Measurements from ENCODE around the gene PLA2G3. TPM values are rescaled to one million over a fixed set of nuclear protein-coding genes. Genes with fewer than 3 reads are reported as not detected.

The PLA2G3 gene
- total RNA-seq, 1 experiment from 2014 or later, result 8.2 TPM

DNA sequence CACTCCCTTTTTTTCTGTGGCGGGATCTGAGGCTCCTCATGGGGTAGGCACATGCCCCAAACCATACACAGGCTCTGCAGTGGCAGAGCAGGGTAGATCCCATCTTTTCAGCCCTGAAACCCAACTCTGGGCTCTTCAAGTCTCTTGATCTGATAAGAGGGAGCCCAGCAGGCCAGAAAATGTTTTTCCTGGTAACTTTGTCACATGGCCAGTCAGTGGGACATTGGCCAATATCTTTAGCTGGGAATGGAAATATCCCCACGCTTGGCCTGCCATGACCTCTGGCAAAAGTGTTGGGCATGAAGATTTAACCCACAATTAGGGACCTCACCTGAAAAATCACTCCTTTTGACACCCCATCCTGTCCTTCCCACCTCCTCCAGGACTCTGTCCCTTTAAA lies 9.4 kb downstream of the PLA2G3 start:
- Histone ChIP-seq H2BK15ac (ENCODE audit: low read depth, low read length) (no peak overlapping the region), H4K5ac (ENCODE audit: insufficient read length, low read depth, low read length) (no peak overlapping the region), H3K23me2 (ENCODE audit: insufficient read length, low read depth, low read length, poor library complexity, severe bottlenecking) (no peaks in the 10 kb centered on the region), H2AK5ac (ENCODE audit: insufficient read length, low read length) (no peak overlapping the region), H4K20me1 (ENCODE audit: control insufficient read depth, insufficient read depth, insufficient read length) (no peaks in the 10 kb centered on the region), H2BK5ac (ENCODE audit: insufficient read length, low read length) (no peak overlapping the region), H3K79me1 (ENCODE audit: insufficient read depth, low read depth, low read length, poor library complexity, severe bottlenecking) (no peaks in the 10 kb centered on the region), H3K56ac (ENCODE audit: insufficient read length, low read depth, low read length) (no peak overlapping the region), H3K23ac (ENCODE audit: insufficient read length, low read depth, low read length) (no peak overlapping the region), H2BK20ac (ENCODE audit: low read depth, low read length, poor library complexity, severe bottlenecking) (no peak overlapping the region), H3K4me1 (ENCODE audit: insufficient read depth, low read length) (peaks cover 2% of the 10 kb centered on the region; the same call in 1 of the 2 replicates), H3K9me3 (ENCODE audit: control insufficient read depth, low read depth, low read length) (no peaks in the 10 kb centered on the region), H3T11ph (ENCODE audit: low read length) (no peak overlapping the region), H4K91ac (ENCODE audit: insufficient read length, low read depth, low read length) (no peak overlapping the region), H3K9ac (ENCODE audit: extremely low read depth, insufficient read length, low read length) (no peak overlapping the region), H2BK120ac (ENCODE audit: low read depth, low read length, poor library complexity, severe bottlenecking) (no peak overlapping the region), H4K8ac (replicated peaks; ENCODE audit: insufficient read length, low read depth, low read length) (no peak overlapping the region), H2AFZ (ENCODE audit: low read length) (no peak overlapping the region), H3K18ac (ENCODE audit: insufficient read length, low read depth, low read length) (no peak overlapping the region), H3K4me2 (ENCODE audit: insufficient read depth, insufficient read length, low read length) (no peak overlapping the region), H3K14ac (ENCODE audit: insufficient read depth, low read length) (no peak overlapping the region), H3K27ac (ENCODE audit: insufficient read length, low read depth, low read length) (no peak overlapping the region), H3K4ac (ENCODE audit: low read depth, low read length) (no peak overlapping the region), H3K79me2 (ENCODE audit: insufficient read depth, low read length) (no peaks in the 10 kb centered on the region), H3K27me3 (ENCODE audit: insufficient read depth, low read length) (no peaks in the 10 kb centered on the region), H2BK12ac (ENCODE audit: insufficient read length, low read depth, low read length) (no peak overlapping the region)
- TF ChIP-seq, protein P1, sequence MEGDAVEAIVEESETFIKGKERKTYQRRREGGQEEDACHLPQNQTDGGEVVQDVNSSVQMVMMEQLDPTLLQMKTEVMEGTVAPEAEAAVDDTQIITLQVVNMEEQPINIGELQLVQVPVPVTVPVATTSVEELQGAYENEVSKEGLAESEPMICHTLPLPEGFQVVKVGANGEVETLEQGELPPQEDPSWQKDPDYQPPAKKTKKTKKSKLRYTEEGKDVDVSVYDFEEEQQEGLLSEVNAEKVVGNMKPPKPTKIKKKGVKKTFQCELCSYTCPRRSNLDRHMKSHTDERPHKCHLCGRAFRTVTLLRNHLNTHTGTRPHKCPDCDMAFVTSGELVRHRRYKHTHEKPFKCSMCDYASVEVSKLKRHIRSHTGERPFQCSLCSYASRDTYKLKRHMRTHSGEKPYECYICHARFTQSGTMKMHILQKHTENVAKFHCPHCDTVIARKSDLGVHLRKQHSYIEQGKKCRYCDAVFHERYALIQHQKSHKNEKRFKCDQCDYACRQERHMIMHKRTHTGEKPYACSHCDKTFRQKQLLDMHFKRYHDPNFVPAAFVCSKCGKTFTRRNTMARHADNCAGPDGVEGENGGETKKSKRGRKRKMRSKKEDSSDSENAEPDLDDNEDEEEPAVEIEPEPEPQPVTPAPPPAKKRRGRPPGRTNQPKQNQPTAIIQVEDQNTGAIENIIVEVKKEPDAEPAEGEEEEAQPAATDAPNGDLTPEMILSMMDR (conservative IDR thresholded peaks at IDR 0.05), result no peak
- no peak for DNase-seq
- Mint-ChIP-seq H3K36me3 (ENCODE audit: insufficient read depth in 1 of 3, low read depth in 3 of 3) (peaks cover 15 to 20% (median 17%) of the 10 kb centered on the region in 3 experiments; a peak in 6 of 7 replicates), H3K27me3 (ENCODE audit: low read depth) (no peaks in the 10 kb centered on the region), H3K4me3 (no peak overlapping the region), H3K4me1 (peaks cover 9 to 19% of the 10 kb centered on the region in 2 experiments; a peak in 3 of 4 replicates), H3K9me3 (no peaks in the 10 kb centered on the region), H3K27ac (no peak overlapping the region)
- no CpG with 5 or more reads among the region's 2 CpGs for WGBS (ENCODE audit: extremely low coverage, insufficient read length, low lambda C conversion rate)
